ENCODE measurements around the gene GP9.
"Not testable (repeated sequence)": the region's sequence is repeated elsewhere in the genome, so short reads cannot be mapped to it uniquely, and the experiment has no call there.

The GP9 gene

DNA sequence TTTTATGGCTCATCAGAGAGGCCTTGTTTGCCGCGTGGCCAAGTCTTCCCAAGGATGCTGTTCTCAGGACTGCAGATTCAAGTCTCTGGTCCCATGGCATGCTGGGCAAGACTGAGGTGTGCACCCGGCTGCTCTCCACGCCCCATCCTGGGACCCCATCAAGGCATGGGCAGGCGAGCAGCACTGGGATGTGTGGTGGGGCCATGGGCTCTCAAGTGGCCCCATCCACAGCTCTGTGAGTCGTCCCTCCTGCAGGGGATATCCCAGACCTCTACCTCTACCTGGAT, 13.1 kb upstream of the GP9 start:
- in situ Hi-C loops (cut with MboI; ENCODE audit: low sequenced_read_pairs), result no loop called here

DNA sequence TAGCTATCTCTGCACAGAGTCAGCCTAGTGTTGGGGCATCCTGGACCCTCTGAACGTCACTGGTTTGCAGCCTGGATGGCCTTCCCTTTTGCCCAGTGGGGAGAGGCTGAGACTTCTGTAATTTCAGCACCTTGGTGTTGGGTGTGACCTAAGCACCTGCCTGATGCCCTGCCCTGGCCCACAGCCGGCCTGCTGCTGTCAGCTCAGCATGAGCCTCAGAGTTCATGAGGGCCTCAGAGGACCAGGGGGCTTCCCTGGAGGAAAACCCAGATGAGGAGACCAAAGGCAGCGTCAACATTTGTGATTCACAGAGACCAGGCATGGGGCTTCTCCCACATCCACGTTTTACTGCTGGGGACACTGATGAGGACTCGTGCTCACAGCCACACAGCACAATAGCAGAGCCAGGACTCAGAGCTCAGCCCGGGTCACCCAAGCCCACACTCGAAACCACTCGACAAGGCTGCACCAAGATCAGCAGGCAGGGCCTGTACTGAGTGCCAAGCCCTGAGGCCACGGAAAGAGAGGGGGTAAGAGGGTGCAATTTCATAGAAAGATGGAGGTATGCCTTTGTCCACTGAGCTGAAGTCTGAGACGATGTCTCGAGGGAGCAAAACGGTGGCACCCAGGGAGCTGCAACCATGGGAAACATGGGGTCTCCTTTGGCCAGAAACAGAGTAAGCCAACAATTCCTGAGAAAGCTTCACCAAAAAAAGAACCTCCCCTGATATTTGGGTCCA, 9.9 kb upstream of the GP9 start:
- in situ Hi-C loops (cut with MboI; ENCODE audit: low sequenced_read_pairs), result no loop called here

DNA sequence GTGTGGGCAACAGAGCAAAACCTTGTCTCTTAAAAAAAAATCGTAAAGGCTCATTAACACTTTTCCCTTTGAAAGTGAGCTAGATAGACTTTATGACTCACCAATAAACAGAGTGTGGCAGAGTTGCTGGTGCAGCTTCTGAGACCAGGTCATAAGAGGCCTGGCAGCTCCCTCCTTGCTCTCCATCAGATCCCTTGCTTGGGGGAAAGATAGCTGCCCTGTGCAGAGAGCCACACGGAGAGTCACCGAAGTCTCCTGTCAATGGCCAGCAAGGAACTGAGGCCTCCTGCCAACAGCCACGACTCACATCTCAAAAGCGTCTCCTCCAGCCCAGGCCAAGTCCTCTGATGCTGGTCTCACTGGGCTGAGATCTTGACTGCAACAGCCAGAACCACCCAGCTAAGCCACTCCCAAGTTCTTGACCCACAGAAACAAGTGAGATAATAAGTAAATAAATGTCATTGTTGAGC, 8.7 kb upstream of the GP9 start:
- in situ Hi-C loops (cut with MboI; ENCODE audit: low sequenced_read_pairs), result no loop called here

DNA sequence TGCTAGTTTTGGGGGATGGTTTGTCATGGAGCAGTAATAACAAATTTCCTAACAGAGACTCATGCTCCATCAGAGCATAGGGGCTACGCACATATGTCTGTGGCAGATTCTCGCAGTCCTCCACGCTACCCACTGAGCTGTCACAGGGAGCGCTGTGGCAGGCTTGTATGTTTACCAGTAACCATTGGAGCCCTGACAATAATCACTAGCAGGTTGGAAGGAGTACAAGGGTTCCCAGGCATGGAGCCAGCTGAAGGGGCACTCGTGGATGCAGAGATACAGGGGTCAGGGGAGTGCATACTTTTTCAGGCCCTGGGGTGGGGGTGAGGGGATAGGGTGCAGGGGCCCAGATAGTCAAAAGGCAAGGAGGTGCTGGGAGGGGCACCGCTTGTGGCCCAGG, 7.9 kb upstream of the GP9 start:
- in situ Hi-C loops (cut with MboI; ENCODE audit: low sequenced_read_pairs), result no loop called here

DNA sequence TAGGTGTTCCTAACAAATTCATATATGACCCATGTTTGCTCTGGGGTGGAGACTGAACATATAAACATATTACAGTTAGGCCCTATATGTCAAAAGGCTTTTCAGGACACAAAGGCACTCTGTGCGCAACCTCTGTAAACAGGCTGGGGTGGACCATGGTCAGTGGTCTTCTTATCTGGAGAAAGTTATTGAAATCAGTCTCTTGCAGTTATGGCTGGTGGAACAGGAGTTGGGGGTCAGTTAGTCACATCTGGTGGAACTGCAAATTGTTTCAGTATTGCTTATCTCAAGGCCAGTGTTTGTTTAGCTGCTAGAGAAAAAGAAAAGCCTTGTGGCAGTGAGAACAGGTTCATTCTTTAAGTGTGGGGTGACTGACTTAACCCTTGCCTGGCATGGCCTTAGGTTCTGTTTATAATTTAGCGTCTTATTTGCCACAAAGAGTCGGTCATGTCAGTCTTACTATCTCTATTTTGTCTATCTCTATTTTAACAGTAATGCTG, 5.9 kb upstream of the GP9 start:
- in situ Hi-C loops (cut with MboI; ENCODE audit: low sequenced_read_pairs), result no loop called here

DNA sequence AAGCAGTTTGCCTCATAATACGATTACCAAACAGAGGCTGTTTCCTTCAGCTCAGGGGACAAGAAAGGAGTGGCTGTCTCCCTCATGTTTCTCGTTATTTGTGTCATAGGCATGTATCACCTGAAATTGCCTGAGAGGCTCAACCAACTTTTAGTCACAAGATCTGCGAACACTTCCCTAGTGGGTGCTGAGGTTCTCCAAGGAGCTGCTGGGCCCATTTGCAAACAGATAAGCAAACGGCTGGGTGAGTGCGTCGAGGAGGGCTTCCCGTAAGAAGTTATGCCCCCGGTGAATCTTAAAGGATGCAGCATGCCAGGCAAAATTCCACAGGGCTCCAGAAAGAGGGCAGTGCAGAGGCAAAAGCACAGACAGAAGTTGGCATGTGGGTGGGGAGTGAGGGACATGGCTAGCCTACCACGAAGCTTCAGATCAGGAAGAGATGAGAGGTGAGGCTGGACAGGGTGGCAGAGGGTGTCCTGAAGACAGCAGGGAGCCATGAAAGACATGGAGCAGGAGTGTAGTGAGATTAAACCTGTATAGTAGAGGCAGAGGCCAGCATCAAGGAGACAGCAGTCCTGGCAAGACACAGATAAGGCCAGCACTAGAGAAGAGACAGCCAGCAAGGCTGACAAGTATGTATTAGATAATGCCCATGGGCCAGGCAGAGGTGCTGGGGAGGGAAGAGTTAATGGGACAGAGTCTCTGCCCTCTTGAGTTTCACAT, 4.0 kb upstream of the GP9 start:
- in situ Hi-C loops (cut with MboI; ENCODE audit: low sequenced_read_pairs), result no loop called here

DNA sequence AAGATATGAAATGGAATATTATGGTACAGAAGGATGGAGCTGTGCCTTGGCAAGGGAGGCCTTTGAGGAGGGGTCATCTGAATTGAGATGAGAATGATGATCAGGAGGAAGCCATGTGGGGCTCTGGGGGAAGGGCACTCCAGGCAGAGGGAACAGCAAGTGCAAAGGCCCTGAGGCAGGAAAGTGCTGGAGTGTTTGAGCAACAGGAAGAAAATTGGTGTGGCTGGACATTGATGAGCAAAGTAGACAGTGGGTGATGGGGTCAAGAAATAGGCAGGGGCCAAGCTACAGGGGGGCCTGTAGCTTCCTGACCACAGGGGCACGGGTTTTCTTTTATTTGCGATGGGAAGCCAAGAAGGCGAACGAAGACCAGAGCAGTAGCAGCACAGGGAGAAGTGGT, 3.3 kb upstream of the GP9 start:
- in situ Hi-C loops (cut with MboI; ENCODE audit: low sequenced_read_pairs), result no loop called here

DNA sequence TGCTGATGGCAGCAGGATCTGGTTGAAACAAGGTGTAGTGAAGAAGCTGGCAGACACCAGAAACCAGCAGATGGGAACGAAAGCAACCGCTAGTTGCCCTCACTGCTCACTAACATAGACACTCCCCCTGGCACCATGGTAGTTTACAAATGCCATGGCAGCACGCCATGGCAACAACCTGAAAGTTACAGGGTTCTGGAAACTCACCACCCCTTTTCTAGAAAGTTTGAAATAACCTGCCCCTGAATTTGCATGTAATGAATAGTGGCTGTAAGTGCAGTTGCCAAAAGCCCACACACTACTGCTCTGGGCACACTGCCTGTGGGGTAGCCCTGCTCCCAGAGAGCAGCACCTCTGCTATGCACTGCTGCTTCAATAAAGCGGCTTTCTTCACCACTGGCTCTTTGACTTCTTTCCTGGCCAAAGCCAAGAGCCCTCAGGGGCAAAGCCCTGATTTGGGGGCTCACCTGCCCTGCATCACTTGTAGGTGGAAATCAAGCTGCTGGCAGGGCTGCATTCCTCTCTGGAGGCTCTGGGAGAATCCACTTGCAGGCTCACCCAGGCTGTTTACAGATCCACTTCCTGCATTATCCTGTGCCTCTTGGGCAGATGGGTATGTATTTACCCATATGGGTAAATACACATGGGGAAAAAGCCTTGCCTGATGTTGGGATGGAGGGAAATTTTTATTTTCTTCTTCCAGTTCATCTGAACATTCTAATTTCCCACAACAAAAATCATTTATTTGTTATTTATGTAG, 2.0 kb upstream of the GP9 start:
- in situ Hi-C loops (cut with MboI; ENCODE audit: low sequenced_read_pairs), result no loop called here

DNA sequence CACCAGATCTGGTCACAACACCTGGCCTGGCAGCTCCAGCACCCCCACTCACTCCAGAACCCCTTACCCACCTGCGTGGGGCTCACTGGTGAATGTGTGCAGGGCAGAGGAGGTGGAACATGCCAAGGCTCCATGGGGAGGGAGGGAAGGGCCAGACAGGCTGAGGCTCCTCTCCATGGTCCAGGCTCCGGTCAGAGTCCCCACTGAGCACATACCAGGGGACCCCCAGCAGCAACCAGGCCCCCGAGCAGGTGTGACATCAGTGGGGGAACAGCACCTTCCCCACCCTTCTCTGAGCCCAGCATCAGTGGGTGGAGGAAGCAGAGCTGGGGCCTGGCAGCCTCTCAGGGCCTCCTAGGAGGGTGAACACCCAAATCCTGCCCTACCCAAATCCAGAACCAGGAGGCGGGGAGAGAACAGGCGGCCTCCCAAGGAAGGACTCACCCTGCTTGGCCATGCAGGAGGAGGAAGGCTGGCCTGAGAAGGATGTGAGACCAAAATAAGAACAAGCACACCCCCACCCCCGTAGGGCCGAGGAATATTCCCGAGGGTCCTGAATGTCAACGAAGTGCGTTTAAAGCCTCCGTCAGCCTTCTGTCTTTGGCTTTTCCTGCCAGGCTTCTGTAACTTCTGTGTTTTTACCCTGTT, 1.1 kb upstream of the GP9 start:
- in situ Hi-C loops (cut with MboI; ENCODE audit: low sequenced_read_pairs), result no loop called here

DNA sequence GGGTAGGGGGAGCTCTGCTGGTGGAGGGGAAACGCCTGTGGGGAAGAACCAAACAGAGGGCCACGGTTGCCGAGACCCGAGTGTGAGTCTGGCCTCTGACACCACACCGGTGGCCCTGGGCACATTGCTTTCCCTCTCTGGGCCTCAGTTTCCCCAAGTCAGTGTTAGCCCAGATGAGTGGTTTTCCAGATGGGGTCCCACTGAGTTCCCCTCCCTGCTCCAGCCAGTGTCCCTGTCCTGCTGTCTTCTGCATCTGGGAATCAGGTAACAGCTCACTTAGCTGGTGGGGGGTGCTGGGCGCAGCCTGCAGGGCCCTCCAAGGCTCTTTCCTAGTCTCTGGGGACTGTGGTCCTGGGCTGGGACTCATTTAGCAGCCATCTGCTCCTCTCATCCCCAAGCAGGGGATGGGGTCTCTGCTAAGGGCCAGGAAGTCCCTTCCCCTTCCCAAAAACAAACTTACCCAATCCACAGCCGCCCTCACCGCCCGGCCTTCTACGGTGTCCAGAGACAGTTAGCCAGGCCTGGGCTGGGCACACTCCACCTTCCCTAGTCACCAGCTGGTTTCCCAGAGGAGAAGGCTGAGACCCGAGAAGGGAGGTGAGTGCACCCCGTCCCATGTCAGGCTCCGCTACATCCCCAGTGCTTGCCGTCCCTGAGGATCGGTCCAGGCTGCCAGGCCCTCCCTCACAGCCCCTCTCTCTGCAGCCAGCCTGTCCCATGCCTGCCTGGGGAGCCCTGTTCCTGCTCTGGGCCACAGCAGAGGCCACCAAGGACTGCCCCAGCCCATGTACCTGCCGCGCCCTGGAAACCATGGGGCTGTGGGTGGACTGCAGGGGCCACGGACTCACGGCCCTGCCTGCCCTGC, 676 bp downstream of the GP9 start:
- in situ Hi-C loops (cut with MboI; ENCODE audit: low sequenced_read_pairs), result no loop called here

DNA sequence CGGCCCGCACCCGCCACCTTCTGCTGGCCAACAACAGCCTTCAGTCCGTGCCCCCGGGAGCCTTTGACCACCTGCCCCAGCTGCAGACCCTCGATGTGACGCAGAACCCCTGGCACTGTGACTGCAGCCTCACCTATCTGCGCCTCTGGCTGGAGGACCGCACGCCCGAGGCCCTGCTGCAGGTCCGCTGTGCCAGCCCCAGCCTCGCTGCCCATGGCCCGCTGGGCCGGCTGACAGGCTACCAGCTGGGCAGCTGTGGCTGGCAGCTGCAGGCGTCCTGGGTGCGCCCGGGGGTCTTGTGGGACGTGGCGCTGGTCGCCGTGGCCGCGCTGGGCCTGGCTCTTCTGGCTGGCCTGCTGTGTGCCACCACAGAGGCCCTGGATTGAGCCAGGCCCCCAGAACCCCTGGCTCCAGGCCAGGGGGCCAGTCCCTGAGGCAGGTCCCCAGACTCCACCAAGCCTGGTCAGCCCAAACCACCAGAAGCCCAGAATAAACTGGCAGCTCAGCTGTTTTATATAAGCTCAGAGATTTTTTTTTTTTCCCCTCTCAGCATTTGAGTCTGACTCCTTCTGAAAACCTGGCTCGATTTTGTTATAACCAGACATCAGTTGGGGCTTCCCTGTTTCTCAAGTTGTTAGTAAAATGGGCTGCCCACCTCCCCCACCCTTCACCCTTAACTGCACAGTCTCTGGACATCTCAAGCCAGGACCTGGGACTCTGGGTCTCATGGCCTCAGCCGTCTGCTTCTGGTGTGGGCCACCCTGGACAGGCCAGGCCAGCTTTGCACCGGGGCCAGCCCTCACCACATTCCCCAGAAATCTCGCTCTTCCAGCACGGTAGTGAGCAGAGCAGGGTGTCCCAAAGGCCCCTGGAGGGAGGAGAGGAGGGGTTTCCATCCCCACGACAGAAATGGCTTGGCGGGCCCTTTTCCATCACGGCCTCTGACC, 1.6 kb downstream of the GP9 start:
- in situ Hi-C loops (cut with MboI; ENCODE audit: low sequenced_read_pairs), result no loop called here

DNA sequence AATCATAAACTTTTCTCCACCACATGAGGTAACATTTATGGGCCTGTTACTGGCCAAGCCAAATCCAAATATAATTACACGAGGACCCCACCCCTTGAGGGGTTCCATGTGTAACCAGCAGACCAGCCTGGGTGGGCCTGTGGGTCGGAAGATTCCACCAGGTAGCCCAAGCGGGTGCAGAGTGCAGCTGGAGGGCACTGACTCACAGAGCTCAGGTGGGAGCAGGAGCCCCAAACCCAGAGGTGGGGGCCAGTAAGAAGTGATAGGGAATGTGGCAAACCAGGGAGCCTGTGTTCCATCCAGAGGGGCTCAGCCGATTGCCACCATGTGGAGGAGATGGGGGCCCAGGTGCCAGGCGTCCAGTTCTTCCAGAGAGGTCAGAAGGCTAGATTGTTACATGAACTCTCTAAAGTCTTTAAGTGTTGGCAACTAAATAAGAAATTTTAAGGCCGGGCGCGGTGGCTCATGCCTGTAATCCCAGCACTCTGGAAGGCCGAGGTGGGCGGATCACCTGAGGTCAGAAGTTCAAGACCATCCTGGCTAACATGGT, 2.6 kb downstream of the GP9 start:
- in situ Hi-C loops (cut with MboI; ENCODE audit: low sequenced_read_pairs), result no loop called here

DNA sequence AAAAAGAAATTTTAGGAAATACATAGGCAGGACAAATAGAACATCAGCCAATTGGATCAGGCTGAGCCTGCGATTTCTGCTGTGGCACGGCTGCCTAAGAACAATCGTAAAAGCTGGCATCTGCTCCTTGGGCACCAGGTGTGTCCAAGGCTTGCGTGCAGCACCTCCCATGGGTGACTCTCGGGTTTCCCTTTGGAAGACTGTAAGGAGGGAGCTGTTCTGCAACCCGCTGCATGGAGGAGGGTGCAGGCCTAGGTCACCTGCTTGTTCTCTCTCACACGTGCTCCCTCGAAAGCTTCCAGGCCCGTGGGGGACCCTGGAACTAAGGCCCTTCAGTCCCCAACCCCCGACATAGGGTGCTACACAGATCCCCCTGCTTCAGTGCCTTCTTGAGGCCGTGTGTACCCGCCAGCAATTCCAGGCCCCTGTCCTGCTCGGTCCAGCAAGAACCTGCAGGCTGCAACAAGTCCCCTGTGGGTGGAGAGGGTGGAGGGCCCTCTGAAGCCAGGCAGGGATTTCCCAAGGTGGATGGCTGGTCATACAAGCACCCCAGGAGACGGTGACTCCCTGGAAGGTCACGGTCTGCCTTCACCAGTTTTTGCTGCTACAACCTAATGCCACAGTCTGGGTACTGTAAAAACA, 3.4 kb downstream of the GP9 start:
- in situ Hi-C loops (cut with MboI; ENCODE audit: low sequenced_read_pairs), result no loop called here

DNA sequence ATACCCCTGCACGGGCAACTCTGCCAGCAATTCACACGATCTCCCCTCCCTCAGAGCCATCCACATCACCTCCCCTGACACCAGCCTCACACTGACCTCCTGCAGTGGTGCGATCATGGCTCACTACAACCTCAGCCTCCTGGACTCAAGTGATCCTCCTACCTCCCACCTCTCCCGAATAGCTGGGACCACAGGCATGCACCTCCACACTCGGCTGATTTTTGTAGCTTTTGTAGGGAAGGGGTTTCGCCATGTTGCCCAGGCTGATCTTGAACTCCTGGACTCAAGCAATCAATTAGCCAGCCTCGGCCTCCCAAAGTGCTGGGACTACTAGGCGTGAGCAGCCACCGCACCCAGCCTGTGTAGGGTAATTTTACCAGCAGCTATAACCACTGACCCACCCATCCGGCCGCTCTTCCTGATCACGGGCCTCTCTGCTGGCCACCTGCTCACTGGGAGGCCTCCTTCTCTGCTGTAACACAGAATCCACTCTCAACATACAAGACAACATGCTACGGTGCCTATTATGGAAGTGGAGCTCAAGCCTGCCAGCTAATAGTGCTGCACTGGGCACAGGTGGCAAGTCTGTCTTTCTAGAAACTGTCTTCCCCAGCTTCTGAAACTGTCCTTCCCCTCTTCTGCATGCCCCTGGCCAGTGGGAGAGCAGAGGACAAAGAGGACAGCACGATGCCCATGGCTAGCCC, 4.6 kb downstream of the GP9 start:
- in situ Hi-C loops (cut with MboI; ENCODE audit: low sequenced_read_pairs), result no loop called here

DNA sequence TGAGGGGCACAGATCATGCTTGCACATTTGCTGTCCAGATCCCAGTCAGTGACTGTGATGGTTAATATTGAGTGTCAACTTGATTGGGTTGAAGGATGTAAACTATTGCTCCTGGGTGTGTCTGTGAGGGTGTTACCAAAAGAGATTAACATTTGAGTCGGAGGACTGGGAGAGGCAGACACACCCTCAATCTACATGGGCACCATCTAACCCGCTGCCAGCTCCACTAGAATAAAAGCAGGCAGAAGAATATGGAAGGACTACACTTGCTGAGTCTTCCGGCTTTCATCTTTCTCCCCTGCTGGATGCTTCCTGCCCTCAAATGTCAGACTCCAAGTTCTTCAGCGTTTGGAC, 5.1 kb downstream of the GP9 start:
- in situ Hi-C loops (cut with MboI; ENCODE audit: low sequenced_read_pairs), result no loop called here

DNA sequence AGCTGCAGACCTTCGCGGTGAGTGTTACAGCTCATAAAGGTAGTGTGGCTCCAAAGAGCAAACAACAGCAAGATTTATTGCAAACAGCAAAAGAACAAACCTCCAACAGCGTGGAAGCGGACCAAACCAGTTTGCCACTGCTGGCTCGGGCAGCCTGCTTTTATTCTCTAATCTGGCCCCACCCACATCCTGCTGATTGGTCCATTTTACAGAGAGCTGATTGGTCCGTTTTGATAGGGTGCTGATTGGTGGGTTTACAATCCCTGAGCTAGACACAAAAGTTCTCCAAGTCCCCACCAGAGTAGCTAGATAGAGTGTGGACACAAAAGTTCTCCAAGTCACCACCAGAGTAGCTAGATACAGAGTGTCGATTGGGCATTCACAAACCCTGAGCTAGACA, 7.1 kb downstream of the GP9 start:
- in situ Hi-C loops (cut with MboI; ENCODE audit: low sequenced_read_pairs), result not testable (repeated sequence)

DNA sequence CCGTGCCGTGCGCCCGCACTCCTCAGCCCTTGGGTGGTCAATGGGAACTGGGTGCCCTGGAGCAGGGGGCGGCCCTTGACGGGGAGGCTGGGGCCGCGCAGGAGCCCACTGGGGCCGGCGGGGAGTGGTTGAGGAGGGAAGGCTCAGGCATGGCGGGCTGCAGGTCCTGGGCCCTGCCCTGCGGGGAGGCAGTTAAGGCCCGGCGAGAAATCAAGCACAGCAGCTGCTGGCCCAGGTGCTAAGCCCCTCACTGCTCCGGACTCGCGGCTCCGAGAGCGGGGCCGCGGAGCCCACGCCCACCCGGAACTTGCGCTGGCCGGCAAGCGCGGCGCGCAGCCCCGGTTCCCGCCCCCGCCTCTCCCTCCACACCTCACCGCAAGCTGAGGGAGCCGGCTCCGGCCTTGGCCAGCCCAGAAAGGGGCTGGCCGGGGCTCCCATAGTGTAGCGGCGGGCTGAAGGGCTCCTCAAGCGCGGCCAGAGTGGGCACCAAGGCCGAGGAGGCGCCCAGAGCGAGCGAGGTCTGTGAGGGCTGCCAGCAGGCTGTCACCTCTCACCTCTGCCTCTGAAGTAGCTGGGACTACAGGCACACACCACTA, 7.8 kb downstream of the GP9 start:
- in situ Hi-C loops (cut with MboI; ENCODE audit: low sequenced_read_pairs), result no loop called here
